ENCODE results near the gene CENATAC.

- TF ChIP-seq CTCF (IDR thresholded peaks at IDR 0.05 in 4 of 5, conservative IDR thresholded peaks at IDR 0.05 in 1 of 5) (no peak), POLR2A (IDR thresholded peaks at IDR 0.05) (no peak)
These were observed 16.4 kb downstream of the CENATAC start for GRCh38 chr11:119014209-119014924.
